ENCODE measurements around the gene RBP2. TPM values are rescaled to one million over a fixed set of nuclear protein-coding genes. Genes with fewer than 3 reads are reported as not detected.

The RBP2 gene
- total RNA-seq, 1 donor: not detected

- H3K4me2 ChIP-seq (ENCODE audit: insufficient read depth, low read length): no peak overlapping the region
- TF ChIP-seq, protein P1, sequence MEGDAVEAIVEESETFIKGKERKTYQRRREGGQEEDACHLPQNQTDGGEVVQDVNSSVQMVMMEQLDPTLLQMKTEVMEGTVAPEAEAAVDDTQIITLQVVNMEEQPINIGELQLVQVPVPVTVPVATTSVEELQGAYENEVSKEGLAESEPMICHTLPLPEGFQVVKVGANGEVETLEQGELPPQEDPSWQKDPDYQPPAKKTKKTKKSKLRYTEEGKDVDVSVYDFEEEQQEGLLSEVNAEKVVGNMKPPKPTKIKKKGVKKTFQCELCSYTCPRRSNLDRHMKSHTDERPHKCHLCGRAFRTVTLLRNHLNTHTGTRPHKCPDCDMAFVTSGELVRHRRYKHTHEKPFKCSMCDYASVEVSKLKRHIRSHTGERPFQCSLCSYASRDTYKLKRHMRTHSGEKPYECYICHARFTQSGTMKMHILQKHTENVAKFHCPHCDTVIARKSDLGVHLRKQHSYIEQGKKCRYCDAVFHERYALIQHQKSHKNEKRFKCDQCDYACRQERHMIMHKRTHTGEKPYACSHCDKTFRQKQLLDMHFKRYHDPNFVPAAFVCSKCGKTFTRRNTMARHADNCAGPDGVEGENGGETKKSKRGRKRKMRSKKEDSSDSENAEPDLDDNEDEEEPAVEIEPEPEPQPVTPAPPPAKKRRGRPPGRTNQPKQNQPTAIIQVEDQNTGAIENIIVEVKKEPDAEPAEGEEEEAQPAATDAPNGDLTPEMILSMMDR (IDR thresholded peaks at IDR 0.05; ENCODE audit: extremely low read depth, low read depth, low read length): no peak
- no peaks in the 10 kb centered on the region for H3K79me2 ChIP-seq (ENCODE audit: insufficient read depth, low read length)
- H3K27ac ChIP-seq (ENCODE audit: low read depth, low read length): no peak overlapping the region
- H3K9me3 ChIP-seq (ENCODE audit: low read depth, low read length): no peaks in the 10 kb centered on the region
- H4K20me1 ChIP-seq (ENCODE audit: insufficient read depth, low read length): no peaks in the 10 kb centered on the region
- DNase-seq (ENCODE audit: insufficient read length, low spot score, missing footprints): no peak
- no peaks in the 10 kb centered on the region for H3K27me3 ChIP-seq (ENCODE audit: insufficient read depth, low read length)
- H3K4me3 ChIP-seq (ENCODE audit: insufficient read depth, low read length): no peak overlapping the region
- H3K4me1 ChIP-seq (ENCODE audit: insufficient read depth, low read length): no peaks in the 10 kb centered on the region
- no peak overlapping the region for H2AFZ ChIP-seq (ENCODE audit: low read length)
- H3K36me3 ChIP-seq (ENCODE audit: insufficient read depth, low read length): no peaks in the 10 kb centered on the region
These were observed 3.8 kb downstream of the RBP2 start for GRCh38 chr3:139472380-139473010.

DNA sequence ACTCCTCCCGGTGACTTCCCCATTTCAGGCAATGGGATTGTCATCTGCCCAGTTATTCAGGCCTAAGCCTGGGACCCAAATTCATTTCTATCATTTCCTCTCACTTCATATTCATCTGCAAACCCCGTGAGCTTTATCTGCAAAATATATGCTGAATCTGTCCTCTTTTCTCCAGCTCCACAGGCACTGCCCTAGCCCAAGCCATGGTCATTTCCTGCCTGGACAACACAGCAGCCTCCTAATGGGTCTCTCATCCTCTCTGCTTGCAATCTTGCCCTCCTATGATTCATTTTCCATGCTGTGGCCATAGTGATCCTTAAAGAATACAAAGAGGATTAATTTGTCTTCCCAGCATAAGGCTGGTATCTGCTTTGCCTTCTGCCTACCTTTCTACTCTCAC, 6.1 kb downstream of the RBP2 start:
- no peaks in the 10 kb centered on the region for H3K79me2 ChIP-seq (ENCODE audit: insufficient read depth, low read length)
- no peak overlapping the region for H3K4me3 ChIP-seq (ENCODE audit: insufficient read depth, low read length)
- H3K36me3 ChIP-seq (ENCODE audit: insufficient read depth, low read length): no peaks in the 10 kb centered on the region
- H2AFZ ChIP-seq (ENCODE audit: low read length): no peak overlapping the region
- H3K9me3 ChIP-seq (ENCODE audit: low read depth, low read length): no peaks in the 10 kb centered on the region
- H3K27me3 ChIP-seq (ENCODE audit: insufficient read depth, low read length): no peaks in the 10 kb centered on the region
- DNase-seq (ENCODE audit: insufficient read length, low spot score, missing footprints): no peak
- TF ChIP-seq, protein P1 (IDR thresholded peaks at IDR 0.05; ENCODE audit: extremely low read depth, low read depth, low read length): no peak
- no peaks in the 10 kb centered on the region for H3K4me1 ChIP-seq (ENCODE audit: insufficient read depth, low read length)
- H3K4me2 ChIP-seq (ENCODE audit: insufficient read depth, low read length): no peak overlapping the region
- H3K27ac ChIP-seq (ENCODE audit: low read depth, low read length): no peak overlapping the region
- no peaks in the 10 kb centered on the region for H4K20me1 ChIP-seq (ENCODE audit: insufficient read depth, low read length)

DNA sequence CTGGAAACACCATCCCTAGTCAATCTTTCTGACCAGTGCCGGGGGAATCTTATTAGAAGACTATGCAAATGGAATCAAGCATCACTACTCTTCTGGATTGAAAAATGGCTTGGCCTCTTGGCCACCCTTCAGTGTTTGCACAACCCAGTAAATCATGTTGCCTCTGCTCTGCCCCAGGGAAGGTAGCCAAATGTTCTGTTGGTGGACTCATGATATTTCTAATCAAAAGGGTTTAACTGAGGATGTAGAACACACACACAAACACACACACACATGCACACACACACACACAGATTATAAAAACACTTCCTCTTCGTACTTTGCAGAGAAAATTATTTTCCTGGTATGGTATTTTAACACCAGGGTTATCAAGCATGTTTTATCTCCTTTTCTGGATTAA, 7.9 kb downstream of the RBP2 start:
- no peak for DNase-seq (ENCODE audit: insufficient read length, low spot score, missing footprints)
- no peak overlapping the region for H3K4me2 ChIP-seq (ENCODE audit: insufficient read depth, low read length)
- no peaks in the 10 kb centered on the region for H3K79me2 ChIP-seq (ENCODE audit: insufficient read depth, low read length)
- no peaks in the 10 kb centered on the region for H4K20me1 ChIP-seq (ENCODE audit: insufficient read depth, low read length)
- H3K4me1 ChIP-seq (ENCODE audit: insufficient read depth, low read length): no peaks in the 10 kb centered on the region
- H3K4me3 ChIP-seq (ENCODE audit: insufficient read depth, low read length): no peak overlapping the region
- H3K9me3 ChIP-seq (ENCODE audit: low read depth, low read length): no peaks in the 10 kb centered on the region
- H2AFZ ChIP-seq (ENCODE audit: low read length): no peak overlapping the region
- TF ChIP-seq, protein P1 (IDR thresholded peaks at IDR 0.05; ENCODE audit: extremely low read depth, low read depth, low read length): no peak
- no peak overlapping the region for H3K27ac ChIP-seq (ENCODE audit: low read depth, low read length)
- H3K36me3 ChIP-seq (ENCODE audit: insufficient read depth, low read length): no peaks in the 10 kb centered on the region
- H3K27me3 ChIP-seq (ENCODE audit: insufficient read depth, low read length): no peaks in the 10 kb centered on the region

DNA sequence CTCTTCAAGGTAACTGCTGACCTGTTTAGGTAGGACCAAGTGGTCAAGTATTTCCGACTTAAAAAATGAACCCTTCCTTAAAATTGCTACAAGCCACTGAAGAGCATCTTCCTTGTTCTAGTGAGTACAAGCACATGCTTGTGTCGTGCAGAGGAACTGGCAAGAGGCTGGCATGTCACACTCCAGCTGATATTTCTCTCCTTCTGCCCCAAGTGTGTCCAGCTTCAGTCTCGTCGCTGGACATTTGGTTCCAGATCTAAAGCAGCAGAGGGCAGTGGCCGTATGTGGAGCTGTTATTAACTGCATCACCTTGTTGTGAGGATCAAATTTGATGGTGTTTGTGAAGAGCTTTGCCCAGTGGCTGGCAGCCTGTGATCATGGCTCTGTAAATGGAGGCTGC, 10.0 kb downstream of the RBP2 start:
- no peak for DNase-seq (ENCODE audit: insufficient read length, low spot score, missing footprints)
- H4K20me1 ChIP-seq (ENCODE audit: insufficient read depth, low read length): no peaks in the 10 kb centered on the region
- no peak overlapping the region for H3K4me3 ChIP-seq (ENCODE audit: insufficient read depth, low read length)
- H3K27ac ChIP-seq (ENCODE audit: low read depth, low read length): no peak overlapping the region
- TF ChIP-seq, protein P1 (IDR thresholded peaks at IDR 0.05; ENCODE audit: extremely low read depth, low read depth, low read length): no peak
- H3K36me3 ChIP-seq (ENCODE audit: insufficient read depth, low read length): no peaks in the 10 kb centered on the region
- H2AFZ ChIP-seq (ENCODE audit: low read length): no peak overlapping the region
- H3K9me3 ChIP-seq (ENCODE audit: low read depth, low read length): no peaks in the 10 kb centered on the region
- H3K4me1 ChIP-seq (ENCODE audit: insufficient read depth, low read length): no peaks in the 10 kb centered on the region
- H3K4me2 ChIP-seq (ENCODE audit: insufficient read depth, low read length): no peak overlapping the region
- H3K79me2 ChIP-seq (ENCODE audit: insufficient read depth, low read length): no peaks in the 10 kb centered on the region
- H3K27me3 ChIP-seq (ENCODE audit: insufficient read depth, low read length): no peaks in the 10 kb centered on the region
